ENCODE measurements around the gene ASPM. TPM values are rescaled to one million over a fixed set of nuclear protein-coding genes. Genes with fewer than 3 reads are reported as not detected.

ASPM gene
- total and polyA plus RNA-seq, 4 donors = 0.17 to 45.3 (median 0.84) TPM

- no peak for TF ChIP-seq ZBTB33 (IDR thresholded peaks at IDR 0.05)
- TF ChIP-seq FOXA1 (IDR thresholded peaks at IDR 0.05) = no peak
- no peak for TF ChIP-seq RXRA (IDR thresholded peaks at IDR 0.05)
- no peak for TF ChIP-seq CTCF (IDR thresholded peaks at IDR 0.05; ENCODE audit: low read depth, low read length, missing input control)
Observed at GRCh38 chr1:197073978-197074377, 72.5 kb downstream of the ASPM start (continued).

- H3K9me3 ChIP-seq (ENCODE audit: control insufficient read depth in 4 of 4, low read length in 3 of 4) = no peaks in the 10 kb centered on the region
- H3K36me3 ChIP-seq (ENCODE audit: control insufficient read depth in 4 of 4, insufficient read depth in 3 of 4, low read depth in 1 of 4, low read length in 3 of 4) = no peaks in the 10 kb centered on the region
- DNase-seq (ENCODE audit: low spot score) = no peak
- no peak overlapping the region for H3K27ac ChIP-seq (ENCODE audit: low read depth in 1 of 2, low read length in 2 of 2)
- H3K4me3 ChIP-seq (ENCODE audit: low read depth in 1 of 3, low read length in 3 of 3) = peak overlapping the region in 2 of 3 donors; percentile 54 to 86
- H3K9ac ChIP-seq (ENCODE audit: low read depth in 1 of 2, low read length in 2 of 2) = no peak overlapping the region
- peaks cover 5 to 24% (median 12%) of the 10 kb centered on the region in 4 donors for H3K4me1 ChIP-seq (ENCODE audit: control insufficient read depth in 4 of 4, insufficient read depth in 4 of 4, low read length in 3 of 4)
- H3K27me3 ChIP-seq (ENCODE audit: control insufficient read depth in 4 of 4, insufficient read depth in 4 of 4, low read length in 3 of 4) = no peaks in the 10 kb centered on the region
- TF ChIP-seq FOXA2 (IDR thresholded peaks at IDR 0.05) = no peak
- TF ChIP-seq RAD21 (IDR thresholded peaks at IDR 0.05) = peak in 1 of 2 donors; percentile 36
- no peak for TF ChIP-seq NR2F2 (IDR thresholded peaks at IDR 0.05)
- TF ChIP-seq, protein P1, sequence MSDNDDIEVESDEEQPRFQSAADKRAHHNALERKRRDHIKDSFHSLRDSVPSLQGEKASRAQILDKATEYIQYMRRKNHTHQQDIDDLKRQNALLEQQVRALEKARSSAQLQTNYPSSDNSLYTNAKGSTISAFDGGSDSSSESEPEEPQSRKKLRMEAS (IDR thresholded peaks at IDR 0.05) = peak; percentile 81
- TF ChIP-seq EGR1 (IDR thresholded peaks at IDR 0.05; ENCODE audit: low read depth in 2 of 2) = peak in 1 of 2 donors; percentile 37
- TF ChIP-seq RXRA (IDR thresholded peaks at IDR 0.05) = peak; percentile 91 to 92
- peak; percentile 67 for TF ChIP-seq HNF4G (IDR thresholded peaks at IDR 0.05)
- TF ChIP-seq YY1 (IDR thresholded peaks at IDR 0.05) = peak; percentile 50
- TF ChIP-seq TAF1 (conservative IDR thresholded peaks at IDR 0.05) = peak; percentile 31
- TF ChIP-seq, protein P2, sequence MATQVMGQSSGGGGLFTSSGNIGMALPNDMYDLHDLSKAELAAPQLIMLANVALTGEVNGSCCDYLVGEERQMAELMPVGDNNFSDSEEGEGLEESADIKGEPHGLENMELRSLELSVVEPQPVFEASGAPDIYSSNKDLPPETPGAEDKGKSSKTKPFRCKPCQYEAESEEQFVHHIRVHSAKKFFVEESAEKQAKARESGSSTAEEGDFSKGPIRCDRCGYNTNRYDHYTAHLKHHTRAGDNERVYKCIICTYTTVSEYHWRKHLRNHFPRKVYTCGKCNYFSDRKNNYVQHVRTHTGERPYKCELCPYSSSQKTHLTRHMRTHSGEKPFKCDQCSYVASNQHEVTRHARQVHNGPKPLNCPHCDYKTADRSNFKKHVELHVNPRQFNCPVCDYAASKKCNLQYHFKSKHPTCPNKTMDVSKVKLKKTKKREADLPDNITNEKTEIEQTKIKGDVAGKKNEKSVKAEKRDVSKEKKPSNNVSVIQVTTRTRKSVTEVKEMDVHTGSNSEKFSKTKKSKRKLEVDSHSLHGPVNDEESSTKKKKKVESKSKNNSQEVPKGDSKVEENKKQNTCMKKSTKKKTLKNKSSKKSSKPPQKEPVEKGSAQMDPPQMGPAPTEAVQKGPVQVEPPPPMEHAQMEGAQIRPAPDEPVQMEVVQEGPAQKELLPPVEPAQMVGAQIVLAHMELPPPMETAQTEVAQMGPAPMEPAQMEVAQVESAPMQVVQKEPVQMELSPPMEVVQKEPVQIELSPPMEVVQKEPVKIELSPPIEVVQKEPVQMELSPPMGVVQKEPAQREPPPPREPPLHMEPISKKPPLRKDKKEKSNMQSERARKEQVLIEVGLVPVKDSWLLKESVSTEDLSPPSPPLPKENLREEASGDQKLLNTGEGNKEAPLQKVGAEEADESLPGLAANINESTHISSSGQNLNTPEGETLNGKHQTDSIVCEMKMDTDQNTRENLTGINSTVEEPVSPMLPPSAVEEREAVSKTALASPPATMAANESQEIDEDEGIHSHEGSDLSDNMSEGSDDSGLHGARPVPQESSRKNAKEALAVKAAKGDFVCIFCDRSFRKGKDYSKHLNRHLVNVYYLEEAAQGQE (IDR thresholded peaks at IDR 0.05) = peak; percentile 27
- TF ChIP-seq, protein P3, sequence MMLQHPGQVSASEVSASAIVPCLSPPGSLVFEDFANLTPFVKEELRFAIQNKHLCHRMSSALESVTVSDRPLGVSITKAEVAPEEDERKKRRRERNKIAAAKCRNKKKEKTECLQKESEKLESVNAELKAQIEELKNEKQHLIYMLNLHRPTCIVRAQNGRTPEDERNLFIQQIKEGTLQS (IDR thresholded peaks at IDR 0.05) = no peak
- no peak for TF ChIP-seq FOXA1 (IDR thresholded peaks at IDR 0.05)
- no peak for TF ChIP-seq CTCF (IDR thresholded peaks at IDR 0.05; ENCODE audit: low read depth, low read length, missing input control)
- TF ChIP-seq GABPA (IDR thresholded peaks at IDR 0.05 in 1 of 2, conservative IDR thresholded peaks at IDR 0.05 in 1 of 2) = no peak
- TF ChIP-seq ZBTB33 (IDR thresholded peaks at IDR 0.05) = peak; percentile 63
- TF ChIP-seq HNF4A (conservative IDR thresholded peaks at IDR 0.05) = peak; percentile 88 to 90
- TF ChIP-seq SP1 (IDR thresholded peaks at IDR 0.05) = peak; percentile 87
- peak; percentile 73 to 76 for TF ChIP-seq JUND (IDR thresholded peaks at IDR 0.05)
Observed at GRCh38 chr1:197067457-197067818, 79.0 kb downstream of the ASPM start.
